NCI-H1694 (cell line): ENCODE measurements around the gene OLA1.

ENCODE experiments used
- DNase-seq: peaks from one replicate; lab custom pipeline; 2025; lab: John Stamatoyannopoulos, UW

The OLA1 gene

DNA sequence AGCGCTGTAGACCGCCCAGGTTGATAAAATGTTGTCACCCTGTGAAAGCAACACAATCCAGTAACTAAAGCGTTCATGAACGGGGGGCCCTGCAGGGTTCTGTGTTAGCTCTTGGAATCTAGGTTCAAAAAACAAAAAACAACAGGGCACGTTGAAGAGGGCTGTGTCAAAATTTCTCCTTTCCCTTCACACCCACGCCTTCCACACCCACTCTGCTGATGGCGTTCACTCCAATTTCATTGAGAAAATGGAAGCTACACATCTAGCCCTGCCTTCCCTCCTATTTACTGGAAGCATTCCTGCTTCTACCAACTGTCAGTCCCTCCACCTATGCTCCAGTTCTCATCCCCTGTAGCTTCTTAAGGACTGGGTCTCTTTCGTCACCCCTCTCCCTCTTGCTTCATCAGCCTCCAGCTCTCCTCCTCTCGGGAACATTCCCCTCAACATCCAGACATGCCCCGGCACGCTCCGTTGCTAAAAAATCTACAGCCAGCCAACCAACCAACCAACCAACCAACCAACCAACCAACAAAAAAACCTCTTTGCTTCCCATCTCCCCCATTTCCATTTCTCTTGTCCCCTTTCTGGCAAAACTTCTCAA, 184.7 kb downstream of the OLA1 start:
- DNase-seq = no peak

DNA sequence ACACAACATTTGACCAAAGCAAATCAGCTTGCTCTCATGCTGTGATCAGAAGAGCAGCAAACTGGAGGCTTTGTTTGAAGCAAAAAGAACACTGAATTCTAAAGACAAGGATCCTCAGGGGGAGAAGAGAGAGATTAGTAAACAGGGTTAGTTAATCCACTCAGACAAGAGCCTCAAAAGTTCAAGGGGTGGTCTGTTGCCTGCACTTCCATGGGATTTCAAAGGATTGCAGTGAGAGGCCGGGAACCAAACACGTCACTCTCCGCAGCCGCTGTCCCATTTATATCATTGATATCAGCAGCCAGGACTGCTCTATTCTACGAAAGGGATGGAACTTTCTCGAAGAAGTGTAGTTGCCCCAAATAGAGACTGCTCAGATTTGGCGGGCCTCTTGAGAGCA, 185.4 kb downstream of the OLA1 start:
- DNase-seq = no peak

DNA sequence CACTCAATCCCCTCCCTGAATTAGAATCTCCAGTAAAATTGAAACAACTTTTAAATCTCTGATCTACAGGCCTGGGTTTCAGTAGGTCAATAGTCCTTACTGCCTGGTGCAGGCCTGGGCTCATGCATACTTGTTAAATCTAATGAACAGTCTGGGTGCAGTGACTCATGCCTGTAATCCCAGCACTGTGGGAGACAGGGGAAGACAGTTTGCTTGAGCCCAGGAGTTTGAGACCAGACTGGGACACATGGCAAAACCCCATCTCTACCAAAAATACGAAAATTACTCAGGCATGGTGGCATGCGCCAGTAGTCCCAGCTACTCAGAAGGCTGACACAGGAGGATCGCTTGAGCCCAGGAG, 188.5 kb downstream of the OLA1 start:
- no peak for DNase-seq

DNA sequence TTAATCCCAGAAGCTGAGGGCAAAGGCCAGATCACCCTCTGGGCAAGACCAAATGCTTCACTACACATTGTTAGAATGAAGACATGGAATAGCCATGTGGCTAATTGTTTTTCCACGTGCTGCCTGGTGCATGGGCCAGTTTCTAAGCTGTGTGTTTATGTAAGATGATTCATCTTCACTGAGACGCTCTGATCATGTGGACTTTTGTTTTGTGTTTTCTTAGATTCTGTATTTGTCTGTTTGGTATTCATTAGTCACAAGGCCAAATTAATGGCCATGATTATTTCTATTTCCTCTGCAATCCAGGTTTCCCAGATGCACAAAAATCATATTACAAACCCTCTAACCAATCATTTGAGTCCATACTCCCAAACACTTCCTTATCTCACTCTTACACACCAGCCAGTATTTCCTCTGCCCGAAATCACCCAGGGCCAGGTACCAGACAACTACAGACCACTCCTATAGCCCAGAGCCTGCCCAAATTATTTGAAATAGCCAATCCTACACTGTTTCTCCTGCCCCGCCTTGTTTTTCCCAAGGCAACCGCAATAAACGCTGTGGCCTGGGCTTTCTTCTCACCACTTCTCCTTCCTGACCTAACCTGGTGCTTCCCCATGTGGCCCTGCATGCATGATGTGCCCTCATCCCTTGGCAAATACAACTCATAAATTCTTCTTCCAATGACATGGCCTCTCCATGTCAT, 189.0 kb downstream of the OLA1 start:
- no peak for DNase-seq

DNA sequence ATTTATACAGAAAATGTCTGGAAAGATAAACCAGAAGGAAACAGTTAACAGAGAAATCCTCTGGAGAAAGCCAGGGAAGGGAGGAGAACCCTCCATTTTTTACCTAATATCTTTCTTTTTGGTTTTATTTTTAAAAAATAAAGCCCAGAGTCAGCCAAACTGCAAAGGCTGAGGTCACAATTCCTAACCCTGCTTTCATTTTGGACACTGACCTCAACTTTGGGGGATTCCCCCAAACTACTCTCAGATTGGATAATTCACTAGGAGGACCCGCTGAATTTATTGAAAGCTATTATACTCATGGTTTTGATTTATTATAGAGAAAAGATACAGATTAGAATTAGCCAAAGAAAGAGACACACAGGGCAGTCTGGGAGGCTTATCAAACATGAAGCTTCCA, 189.9 kb downstream of the OLA1 start:
- no peak for DNase-seq

DNA sequence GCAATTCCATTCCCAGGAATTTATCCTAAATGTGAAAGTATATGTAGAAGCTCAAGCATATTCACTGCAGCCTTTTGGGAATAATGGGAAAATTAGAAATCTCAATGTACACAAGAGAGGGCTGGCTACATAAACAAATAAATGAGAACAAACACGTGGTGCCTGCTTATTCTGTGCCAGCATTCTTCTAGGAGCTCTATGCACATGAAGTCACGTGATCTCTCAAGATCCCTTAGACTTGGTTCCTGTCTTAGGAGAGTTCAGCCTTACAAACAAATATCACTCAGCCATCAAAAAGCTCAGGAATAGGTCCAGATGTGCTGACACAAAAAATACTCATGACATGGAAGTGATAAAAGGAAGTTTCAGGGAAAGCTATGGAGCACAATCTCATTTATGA, 190.3 kb downstream of the OLA1 start:
- DNase-seq = no peak

DNA sequence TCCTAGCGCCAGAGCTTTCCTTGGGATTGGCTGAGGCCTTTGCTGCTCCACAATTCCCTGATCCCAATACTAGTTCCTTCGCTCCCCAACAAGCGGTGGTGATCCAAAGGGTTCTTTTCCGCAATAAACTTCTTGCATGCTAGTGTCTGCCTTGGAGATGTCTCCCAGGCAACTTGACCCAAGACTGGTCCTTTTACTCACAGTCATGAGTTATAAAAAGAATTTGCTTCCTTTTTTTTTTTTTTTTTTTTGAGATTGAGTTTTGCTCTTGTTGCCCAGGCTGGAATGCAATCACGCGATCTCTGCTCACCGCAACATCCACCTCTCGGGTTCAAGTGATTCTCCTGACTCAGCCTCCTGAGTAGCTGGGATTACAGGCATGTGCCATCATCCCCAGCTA, 193.4 kb downstream of the OLA1 start:
- no peak for DNase-seq

DNA sequence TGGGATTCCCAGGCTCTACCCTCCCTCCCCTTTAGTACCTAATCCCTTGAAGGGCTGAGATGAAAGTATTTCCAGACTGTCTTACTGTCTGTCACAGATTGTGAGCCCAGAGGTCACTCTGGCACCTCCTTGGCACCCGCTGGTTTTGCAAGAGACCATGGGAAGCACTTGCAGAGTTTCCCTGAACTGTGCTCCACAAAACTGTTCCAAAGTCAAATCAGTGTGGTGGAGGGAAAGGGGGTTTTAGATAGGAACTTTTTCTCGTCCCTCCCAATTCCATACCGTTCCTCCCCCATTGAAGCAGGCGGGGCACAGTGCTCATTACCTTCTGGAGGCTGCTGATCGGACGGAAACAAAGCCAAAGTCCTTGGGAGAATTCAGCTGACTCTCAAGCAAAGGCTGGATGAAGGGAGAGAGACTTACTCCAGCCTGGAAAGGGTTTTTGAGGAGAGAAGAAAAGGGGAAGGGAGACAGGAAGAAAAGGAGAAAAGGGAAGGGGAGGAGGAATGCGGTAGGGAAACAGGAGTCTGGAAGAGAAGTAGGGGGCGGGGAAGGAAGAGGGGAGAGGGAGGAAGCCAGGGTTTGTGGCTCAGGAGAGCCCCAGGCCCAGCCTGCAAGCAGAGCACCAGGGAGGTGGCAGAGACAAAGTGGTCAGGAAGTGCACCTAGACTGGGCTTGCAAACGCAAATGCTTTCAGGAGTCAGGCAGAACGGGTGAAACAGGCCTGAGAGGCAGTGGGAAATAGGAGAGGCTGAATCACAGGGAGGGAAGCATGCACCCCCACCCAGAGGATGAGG, 194.8 kb downstream of the OLA1 start:
- no peak for DNase-seq

DNA sequence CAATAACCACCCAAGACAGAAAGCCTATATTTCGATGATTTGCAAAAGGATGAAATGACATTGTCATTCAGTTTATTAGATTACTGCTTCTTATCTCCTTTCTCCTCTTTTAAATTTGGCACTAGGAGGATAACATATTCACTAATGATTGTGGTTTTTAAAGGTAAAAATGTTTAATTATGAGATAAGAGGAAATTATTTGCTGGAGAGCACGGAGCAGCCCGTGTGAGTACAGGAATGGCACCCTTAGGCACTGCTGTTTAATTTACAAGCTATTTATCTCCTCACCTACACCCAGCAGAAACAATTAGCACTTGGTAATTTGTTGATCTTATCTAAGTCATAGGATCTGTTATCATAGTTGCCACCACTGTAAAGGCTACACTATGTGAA, 195.8 kb downstream of the OLA1 start:
- no peak for DNase-seq

DNA sequence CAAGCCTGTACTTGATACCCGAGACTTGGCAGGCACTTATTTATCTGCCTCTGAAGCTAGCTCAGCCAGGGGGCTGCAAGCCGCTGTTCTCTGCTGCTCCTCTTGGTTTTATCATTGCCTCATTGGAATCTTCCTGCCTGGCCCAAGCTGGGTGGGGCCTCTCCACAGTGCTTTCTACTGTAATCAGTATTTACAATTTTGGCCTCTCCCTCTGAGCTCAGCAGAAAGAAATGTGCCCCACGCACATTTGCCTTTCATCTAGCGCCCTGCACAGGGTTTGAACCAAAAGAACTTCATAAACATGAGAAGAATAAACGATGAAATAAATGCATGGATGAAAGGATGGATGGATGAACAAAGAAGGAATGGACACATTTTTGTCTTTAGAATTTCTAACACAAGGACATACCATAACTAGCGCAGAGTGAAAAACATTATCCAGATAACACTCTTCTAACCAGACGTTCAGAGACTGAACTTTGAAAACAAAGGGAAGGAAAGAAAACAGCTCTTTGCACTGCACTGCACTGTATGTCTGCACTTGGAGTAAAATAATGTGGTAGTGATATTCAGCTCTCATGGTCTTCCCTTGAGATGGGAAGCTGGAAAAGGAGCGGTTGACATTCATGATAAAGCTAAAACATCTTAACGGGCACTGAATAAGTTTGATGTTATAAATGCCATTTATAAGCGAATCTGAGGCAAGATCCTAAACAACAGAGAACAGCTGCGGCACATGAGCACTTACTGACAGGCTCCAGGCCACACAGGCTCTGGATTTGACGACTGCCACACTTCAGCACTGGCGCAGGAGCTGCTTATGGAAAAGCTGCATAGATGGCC, 196.4 kb downstream of the OLA1 start:
- DNase-seq = peak; percentile 18

DNA sequence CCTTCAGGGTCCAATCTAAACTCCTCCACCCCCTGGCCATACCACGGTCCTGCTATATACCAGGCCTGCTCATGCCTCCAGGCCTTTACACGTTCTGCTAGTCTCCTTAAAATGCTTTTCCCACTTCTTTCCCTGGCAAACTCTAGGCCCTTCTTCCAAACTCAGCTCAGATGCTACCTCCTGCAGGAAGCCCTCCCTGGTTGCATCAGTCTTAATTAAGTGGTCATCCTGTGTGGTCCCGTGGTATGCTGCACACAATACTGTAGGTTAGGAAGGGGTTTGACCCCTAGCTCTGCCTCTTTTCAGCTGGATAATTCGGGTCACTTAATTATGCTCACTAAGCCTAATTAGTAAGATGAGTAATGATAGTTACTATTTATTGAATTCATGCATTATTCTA, 197.3 kb downstream of the OLA1 start:
- no peak for DNase-seq

DNA sequence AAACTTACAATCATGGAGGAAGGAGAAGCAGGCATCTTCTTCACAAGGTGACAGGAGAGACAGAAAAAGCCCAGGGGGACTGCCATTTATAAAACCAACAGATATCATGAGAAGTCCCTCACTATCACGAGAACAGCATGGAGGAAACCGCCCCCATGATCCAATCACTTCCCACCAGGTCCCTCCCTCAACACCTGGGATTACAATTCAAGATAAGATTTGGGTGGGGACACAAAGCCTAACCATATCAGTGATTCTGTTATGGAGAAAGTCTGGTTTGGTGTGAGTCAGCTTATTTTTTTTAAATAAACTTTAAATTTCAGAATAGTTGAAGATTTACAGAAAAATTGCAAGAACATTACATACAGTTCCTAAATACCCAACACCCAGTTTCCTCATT, 198.4 kb downstream of the OLA1 start:
- DNase-seq = no peak

DNA sequence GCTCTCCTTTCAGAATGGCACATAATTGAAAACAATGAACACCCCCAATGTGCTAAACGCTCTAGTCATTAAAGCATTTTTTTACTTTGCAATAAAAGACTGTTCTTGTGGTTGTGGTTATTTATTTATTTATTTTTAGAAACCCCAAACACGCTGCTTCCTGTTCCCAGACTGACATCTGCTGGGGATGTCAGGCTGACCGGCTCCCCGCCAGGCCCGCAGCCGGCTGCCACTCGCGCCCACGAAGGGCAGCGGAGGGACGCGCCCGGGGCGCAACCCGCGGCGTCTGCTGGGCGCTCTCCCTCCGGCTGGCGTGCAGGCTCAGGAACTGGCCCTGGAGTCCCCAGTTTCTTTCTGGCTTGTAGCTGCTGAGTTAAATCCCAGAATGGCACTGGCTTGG, 200.1 kb downstream of the OLA1 start:
- no peak for DNase-seq

DNA sequence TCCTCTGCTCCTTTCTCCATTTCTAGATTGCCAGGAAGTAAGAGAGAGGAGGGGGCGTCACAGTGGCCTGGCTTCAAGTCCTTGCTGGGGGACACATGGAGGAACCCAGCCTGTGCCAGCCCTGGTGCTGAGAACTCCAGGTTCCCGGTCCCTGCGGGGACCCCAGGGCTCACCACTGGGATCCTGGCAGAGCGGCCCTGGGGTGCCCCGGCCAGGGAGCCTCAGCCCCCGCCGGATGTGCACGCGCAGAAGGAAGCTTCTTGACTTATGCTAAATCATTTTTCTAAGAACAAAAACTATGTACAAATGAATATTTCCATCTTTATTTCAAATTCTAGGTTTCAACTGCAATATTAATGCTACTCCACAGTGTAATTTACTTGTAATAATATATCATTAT, 200.6 kb downstream of the OLA1 start:
- DNase-seq = no peak

DNA sequence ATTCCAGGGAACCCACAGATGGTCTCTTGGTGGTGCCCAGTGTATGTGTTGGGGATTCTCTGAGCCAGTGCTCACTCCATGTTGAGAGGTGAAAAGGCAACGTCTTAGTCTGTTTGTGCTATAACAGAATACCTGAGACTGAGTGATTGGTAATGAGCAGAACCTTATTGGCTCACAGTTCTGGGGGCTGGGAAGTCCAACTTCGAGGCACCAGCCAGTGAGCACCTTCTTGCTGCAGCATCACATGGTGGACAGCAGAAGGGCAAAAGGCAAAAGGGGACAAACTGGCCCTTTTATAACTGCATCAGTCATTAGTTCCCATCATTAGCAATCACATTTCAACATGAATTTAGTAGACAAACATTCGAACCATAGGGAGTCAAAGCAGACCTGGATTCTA, 202.2 kb downstream of the OLA1 start:
- DNase-seq = no peak

DNA sequence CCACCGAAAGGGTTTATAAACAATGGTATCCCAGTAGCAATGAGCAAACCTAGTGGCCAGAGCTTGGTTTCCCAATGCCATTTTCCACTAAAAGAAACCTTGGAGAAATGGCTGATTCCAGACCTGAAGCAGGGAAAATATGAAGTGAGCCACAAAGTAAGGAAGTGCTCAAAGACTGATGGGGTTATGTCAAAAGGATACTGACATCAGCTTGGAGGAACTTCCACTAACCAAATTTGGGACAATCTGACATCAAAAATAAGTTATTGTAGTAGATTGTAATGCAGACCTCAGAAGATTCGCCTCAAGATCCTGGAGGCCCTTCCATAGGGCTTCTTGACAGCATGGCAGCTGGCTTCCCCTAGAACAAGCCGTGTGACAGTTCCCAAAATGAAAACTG, 203.8 kb downstream of the OLA1 start:
- DNase-seq = no peak

DNA sequence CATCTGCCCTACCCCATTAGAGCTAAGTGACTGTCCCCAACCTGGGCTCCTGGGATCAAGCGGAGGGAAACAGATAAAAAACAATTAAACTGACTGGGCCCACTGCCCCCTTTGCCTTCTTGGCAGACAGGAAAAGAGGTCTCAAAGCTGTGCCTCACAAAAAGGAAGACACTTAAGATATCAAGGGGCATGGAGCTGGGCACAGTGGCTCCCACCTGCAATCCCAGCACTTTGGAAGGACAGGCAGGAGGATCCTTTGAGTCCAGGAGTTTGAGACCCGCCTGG, 208.0 kb downstream of the OLA1 start:
- no peak for DNase-seq

DNA sequence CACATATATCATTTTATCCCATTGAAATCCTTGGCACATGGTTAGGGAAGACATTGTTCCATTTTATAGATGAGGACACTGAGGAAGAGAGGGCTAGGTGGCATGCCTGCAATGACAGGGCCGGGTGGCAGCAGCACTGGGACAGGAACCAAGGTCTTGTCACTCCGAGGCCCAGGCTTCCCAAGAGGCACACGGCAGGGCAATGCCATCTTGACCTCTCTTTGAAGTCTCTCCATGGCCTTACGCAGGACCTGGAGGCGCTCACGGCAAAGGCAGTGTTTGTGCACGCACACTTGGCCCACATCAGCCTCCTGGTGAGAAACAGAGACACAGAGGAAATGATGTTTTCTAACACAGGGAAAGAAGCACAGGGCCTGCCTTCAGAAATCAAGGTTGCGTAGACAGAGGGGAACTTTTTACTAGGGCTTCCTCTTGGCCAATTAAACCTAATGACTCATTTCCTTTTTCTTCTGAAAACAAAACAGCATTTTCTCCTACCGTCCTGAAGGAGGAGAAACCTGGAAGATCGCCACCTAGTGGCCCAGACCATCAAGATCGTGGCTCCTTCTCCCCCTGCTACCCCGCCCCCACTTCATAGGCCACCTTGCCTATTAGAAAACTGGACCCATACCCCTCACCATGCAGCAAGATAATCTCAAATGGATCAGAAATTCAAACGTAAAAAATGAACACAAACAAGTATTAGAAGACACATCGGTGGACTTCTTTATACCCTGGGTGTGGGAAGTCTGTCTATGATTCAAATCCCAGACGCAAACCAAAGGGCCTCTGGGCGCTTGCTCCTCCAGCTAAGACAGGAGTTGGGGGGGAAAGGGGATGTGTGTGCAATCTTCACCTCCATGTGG, 208.5 kb downstream of the OLA1 start:
- DNase-seq = peak; percentile 74

DNA sequence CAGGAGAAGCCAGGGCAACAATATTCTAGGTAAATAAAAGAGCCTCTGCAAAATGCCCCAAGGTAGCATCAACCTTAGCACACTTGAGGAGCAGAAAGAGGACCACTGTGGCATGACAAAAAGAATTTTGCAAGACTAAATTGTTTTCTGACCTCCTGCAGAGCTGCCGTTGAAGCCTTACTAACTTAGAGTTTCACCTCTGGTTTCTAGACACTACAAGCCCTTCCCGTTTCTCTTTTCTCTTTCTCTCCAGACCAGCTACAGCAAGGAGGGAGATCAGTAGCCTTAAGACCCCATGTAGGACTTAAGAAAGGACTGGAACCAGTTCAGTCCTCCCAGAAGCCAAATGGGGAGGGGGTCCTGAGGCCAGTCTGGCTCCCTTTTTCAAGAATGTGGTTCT, 209.9 kb downstream of the OLA1 start:
- no peak for DNase-seq

DNA sequence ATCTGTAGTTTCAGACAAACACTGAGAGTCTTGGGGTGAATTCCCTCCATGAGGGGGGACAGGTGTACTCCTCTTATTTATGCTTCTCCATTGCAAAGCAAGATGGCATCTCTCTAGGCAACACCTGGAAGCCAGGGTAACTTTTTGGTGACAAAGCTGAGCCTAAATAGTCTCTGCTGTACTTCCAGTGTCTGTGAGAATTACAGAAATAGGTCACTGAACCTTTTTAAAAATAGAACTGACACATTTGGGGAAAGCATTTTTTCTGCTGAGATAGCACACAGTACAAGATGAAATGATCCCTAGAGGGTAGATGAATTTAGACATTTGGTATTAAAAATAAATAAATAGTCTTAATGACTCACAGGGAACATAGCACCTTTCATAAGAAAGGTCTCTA, 211.5 kb downstream of the OLA1 start:
- DNase-seq = no peak

DNA sequence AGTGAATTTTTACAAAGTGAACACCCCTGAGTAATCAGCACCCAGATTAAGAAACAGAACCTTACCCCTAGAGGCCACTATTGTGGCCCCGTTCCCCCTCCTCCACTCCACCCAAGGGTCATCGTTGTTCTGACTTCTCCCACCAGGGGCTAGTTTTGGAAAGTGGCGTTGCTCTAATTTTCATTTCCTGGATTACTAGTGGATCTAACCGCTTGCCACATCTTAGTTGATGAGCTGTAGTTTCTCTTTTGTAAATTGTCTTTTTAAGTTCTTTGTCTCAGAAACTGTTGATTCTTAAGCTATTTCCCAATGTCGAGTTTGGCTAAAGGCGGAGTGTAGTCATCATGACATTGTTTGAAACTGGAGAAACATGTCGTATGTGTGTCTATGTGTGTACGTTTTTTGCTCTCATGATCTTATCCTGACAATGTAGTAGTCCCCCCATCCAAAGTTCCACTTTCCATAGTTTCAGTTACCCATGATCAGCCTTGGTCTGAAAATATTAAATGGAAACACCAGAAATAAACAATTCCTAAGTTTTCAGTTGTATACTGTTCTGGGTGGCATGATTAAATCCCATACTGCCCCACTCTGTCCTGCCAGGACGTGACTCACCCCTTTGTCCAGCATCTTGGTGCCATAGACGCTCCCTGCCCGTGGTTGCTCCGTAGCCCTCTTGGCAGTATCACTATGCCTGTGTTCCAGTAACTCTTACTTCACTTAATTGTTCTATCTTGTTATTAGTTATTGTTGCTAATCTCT, 212.2 kb downstream of the OLA1 start:
- DNase-seq = no peak
